ENCODE data around the gene AMOTL2.
A peak's percentile ranks its signal among the peaks of the same experiment; 100 is the strongest.

AMOTL2 gene

DNA sequence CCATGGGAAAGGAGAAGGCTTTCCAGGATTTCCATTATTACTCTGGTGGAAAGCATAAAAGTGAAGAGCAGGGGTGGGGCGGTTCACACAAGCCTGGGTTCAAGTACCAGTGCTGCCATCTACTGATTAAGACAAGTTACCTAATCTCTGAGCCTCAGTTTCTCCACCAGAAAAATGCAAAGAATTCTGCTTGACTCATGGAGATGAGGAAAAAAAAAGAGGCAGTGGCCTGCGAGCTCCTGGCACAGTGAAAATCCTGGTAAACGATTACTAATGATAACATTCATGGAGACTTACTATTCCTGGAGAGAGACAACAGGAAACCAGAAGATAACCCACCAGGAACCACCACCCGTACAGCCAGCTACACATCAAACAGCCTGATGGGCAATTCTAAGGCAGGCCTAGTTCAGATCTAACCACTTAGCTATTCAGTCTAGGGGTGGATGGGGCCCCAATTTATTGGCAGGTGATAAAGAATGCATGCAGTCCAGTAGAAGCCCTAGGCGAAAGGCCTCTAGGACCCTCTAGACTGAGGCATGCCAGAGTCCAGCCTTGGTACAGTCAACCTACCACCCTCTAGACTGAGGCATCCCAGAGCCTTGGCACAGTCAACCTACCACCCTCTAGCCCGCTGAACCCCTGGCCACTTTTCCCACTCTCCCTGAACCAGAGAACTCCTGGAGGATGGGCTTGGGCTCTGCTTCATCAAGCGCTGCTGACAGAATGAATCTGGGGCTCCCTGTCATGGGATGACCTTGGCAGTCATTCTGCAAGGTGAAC, 2.5 kb downstream of the AMOTL2 start:
- TF ChIP-seq, protein P1, sequence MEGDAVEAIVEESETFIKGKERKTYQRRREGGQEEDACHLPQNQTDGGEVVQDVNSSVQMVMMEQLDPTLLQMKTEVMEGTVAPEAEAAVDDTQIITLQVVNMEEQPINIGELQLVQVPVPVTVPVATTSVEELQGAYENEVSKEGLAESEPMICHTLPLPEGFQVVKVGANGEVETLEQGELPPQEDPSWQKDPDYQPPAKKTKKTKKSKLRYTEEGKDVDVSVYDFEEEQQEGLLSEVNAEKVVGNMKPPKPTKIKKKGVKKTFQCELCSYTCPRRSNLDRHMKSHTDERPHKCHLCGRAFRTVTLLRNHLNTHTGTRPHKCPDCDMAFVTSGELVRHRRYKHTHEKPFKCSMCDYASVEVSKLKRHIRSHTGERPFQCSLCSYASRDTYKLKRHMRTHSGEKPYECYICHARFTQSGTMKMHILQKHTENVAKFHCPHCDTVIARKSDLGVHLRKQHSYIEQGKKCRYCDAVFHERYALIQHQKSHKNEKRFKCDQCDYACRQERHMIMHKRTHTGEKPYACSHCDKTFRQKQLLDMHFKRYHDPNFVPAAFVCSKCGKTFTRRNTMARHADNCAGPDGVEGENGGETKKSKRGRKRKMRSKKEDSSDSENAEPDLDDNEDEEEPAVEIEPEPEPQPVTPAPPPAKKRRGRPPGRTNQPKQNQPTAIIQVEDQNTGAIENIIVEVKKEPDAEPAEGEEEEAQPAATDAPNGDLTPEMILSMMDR (conservative IDR thresholded peaks at IDR 0.05; ENCODE audit: low read depth, low read length) = peak; percentile 8
- H3K4me3 ChIP-seq (ENCODE audit: low read length) = peak overlapping the region; percentile 98
- DNase-seq (ENCODE audit: low read depth) = no peak

DNA sequence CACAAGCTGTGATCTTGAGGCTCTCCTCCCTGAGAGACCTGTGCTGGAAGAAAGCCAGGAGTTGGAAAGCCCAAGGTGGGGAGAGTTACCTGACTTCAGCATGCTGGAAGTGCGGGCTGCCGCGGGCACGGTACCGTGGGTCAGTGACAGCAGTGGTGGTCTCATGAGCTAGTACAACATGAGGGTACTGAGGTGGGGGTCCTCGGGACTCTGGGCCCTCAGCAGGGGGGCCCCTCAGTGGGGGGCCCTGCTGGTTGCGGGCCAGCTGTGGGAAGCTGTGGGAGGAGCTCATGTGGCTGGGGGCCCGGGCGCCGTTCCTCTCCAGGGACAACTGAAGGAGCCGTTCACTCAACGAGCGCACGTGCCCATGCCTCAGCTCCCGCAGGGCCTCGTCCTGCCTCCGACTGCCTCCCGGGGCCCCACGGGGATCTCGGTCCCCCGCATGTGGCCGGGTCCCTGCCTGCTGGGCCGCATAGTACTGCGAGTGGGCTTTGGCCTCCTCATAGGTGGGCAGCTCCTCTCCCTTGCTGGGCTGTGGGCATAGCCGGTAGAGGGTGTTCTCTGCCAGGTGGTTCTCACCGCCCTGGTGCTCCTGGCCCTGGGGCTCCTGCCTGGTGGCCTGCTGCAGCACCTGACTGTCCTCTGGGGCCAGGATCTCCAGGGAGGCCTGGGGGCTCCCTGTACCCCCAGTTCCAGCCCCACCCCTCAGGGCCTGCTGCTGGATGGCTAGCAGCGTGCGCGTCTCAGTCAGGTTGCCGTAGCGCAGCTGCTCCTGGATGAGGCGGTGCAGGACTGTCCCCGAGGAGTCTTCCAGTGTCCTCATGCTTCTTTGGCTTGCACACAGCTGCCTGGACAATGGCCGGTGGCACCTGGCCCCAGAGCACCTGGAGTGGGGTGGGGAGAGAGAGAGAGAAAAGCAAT, 3.4 kb downstream of the AMOTL2 start:
- TF ChIP-seq, protein P1 (conservative IDR thresholded peaks at IDR 0.05; ENCODE audit: low read depth, low read length) = no peak
- peak overlapping the region; percentile 98 for H3K4me3 ChIP-seq (ENCODE audit: low read length)
- no peak for DNase-seq (ENCODE audit: low read depth)

DNA sequence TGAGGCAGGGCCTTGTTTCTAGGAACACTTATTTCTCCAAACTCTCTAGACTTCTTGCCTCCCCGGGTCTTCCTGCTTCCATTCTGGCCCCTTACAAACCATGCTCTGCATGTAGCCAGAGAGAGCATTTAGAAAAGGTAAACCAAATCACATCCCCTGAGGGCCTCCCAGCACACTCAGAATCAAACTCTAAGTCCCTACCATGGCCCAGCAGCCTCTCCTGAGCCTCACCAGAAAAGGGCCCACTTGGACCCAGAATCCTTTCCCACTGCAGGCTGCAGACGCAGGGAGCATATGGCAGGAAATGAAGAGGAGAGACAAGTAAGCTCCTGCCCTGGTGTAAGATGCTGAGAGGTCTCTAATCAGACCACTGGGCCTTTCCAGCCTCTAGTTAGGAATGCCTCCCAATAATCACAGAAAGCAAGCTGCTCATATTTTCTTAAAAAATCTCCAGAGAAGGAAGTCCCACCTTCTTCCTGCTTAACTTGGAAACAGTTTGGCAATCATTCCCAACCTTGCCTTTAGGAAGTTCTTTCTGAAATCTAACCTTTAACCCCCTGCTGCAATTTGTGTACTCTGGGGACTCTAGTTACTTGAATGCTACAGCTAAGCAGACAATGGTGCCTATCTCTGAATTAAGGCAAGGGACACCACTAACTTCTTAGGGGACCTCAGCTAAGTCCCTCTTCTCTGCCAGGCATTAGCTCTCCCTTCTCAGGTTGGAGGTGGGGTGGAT, 4.2 kb downstream of the AMOTL2 start:
- H3K4me3 ChIP-seq (ENCODE audit: low read length) = peak overlapping the region; percentile 98
- TF ChIP-seq, protein P1 (conservative IDR thresholded peaks at IDR 0.05; ENCODE audit: low read depth, low read length) = no peak
- no peak for DNase-seq (ENCODE audit: low read depth)

DNA sequence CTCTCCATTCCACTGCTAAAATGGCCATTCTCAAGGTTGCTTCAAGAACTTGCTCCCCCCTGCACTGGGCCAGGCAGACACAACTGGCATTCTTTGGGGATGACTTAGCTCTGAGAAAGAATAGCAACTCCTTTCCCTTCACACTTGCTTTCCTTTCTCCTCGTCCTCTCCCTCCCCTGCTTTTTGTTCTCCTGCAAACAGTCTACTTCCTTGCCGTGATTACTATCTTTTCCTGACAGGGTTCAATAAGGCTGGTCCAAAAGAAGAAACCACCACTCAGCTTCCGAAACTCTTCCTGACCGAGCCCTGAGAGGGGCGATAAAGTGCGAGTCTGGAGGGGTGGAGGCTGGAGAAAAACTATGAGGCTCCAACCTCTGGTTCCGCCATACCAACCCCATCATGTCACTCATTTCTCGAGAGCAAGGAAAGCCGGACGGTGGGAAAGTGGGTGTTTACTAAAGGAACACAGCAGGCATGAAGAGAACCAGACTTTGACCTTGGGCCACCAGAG, 5.0 kb downstream of the AMOTL2 start:
- TF ChIP-seq, protein P1 (conservative IDR thresholded peaks at IDR 0.05; ENCODE audit: low read depth, low read length) = no peak
- peak overlapping the region; percentile 98 for H3K4me3 ChIP-seq (ENCODE audit: low read length)
- no peak for DNase-seq (ENCODE audit: low read depth)

DNA sequence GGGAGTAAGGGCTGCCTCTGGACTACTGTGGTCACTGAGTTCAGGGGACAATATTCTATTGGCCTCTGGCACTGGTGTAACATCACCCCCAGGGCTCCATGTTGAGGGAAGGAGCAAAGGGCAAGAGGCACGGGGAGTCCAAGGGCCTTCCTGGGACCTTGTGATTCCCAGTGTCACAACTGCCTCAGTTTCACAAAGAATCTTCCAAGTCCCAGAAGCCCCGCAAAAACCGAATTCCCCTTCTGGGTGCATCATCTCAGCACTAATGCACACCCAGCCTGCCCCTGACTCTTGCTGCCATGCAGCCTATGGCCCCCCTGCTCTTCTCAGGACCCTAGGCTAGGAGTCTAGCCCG, 5.5 kb downstream of the AMOTL2 start:
- H3K4me3 ChIP-seq (ENCODE audit: low read length) = no peak overlapping the region
- TF ChIP-seq, protein P1 (conservative IDR thresholded peaks at IDR 0.05; ENCODE audit: low read depth, low read length) = no peak
- no peak for DNase-seq (ENCODE audit: low read depth)

DNA sequence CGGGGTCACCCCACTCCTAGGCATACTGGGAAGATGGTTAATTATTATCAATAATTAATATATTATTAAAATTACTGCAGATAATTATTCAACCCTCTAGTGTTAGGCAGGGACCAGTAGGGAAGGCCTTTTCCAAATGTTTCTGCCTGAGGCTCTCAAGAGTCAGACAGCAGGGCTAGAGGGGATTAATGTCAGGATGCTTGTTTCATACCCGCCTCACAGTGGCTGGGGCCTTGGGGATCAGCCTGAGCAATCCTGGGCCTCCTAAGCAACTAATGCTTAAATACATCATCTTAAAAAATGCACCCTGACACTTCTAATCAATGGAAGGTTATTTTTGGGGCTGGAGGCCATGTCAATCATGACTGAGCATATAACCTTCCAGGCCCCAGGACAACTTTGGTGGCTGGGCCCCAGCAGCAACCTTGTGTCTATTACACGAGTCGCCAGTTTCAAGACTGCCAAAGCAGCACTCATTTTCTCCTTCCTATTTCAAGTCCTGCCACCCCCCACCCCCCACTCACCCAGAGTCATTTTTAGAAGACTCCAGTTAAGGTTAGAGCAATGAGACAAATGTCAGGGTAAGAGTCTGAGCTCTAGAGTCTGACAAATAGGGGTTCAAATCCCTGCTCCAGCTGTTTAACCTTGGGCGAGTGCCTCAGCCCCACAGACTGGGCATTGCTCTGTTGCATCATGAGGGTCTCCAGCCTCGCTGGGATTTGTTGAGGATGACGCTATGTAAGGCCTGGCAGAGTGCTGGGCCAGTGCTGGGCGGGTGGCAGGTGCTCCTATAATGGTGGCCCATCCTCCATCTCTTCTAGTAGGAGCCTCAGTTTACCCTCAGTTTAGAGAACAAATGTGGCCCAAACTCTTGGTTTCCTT, 6.1 kb downstream of the AMOTL2 start:
- no peak overlapping the region for H3K4me3 ChIP-seq (ENCODE audit: low read length)
- TF ChIP-seq, protein P1 (conservative IDR thresholded peaks at IDR 0.05; ENCODE audit: low read depth, low read length) = no peak
- DNase-seq (ENCODE audit: low read depth) = no peak

All from retinal pigment epithelial cell (primary cell).